Activated naive CD8-positive, alpha-beta T cell treated with anti-CD3 and anti-CD28 coated beads, Interleukin-2, amount 50 U/mL, for 24 hours (primary cell): ENCODE data around the gene TMEM213.

Experiments used
- ATAC-seq: fragments of 150-1000 bp; cut with Tn5 transposase; one replicate; pipeline ENCODE4 v1.10.0; 2021
- DNase-seq: peaks from one replicate; pipeline ENCODE4 v3.0.0; 2021
- H3K27ac Mint-ChIP-seq: one replicate; pipeline ENCODE4 v1.8.0; 2021; ENCODE audit warnings: mild to moderate bottlenecking, mixed read lengths
- H3K27me3 Mint-ChIP-seq: one replicate; pipeline ENCODE4 v1.8.0; 2021; ENCODE audit warnings: mixed read lengths
- H3K36me3 Mint-ChIP-seq: one replicate; pipeline ENCODE4 v1.8.0; 2021; ENCODE audit warnings: low read depth, mixed read lengths
- H3K4me1 Mint-ChIP-seq: one replicate; pipeline ENCODE4 v1.8.0; 2021; ENCODE audit warnings: mixed read lengths
- H3K4me3 Mint-ChIP-seq: one replicate; pipeline ENCODE4 v1.8.0; 2021; ENCODE audit warnings: mild to moderate bottlenecking, moderate library complexity, mixed read lengths
- H3K9me3 Mint-ChIP-seq: one replicate; pipeline ENCODE4 v1.8.0; 2021; ENCODE audit warnings: mixed read lengths

The TMEM213 gene

GRCh38 chr7:138814816-138815332, 17.1 kb downstream of the TMEM213 start:
- ATAC-seq = no peak

GRCh38 chr7:138816650-138817049, 18.9 kb downstream of the TMEM213 start:
- DNase-seq (no peak), ATAC-seq (no peak)
- Mint-ChIP-seq H3K27me3 (no peaks in the 10 kb centered on the region), H3K4me3 (no peak overlapping the region), H3K4me1 (peaks cover 8% of the 10 kb centered on the region), H3K27ac (no peak overlapping the region), H3K9me3 (no peaks in the 10 kb centered on the region), H3K36me3 (no peaks in the 10 kb centered on the region)

More at GRCh38 chr7:138814816-138815332, 17.1 kb downstream of the TMEM213 start:
- H3K9me3 Mint-ChIP-seq = no peaks in the 10 kb centered on the region
- no peaks in the 10 kb centered on the region for H3K36me3 Mint-ChIP-seq
- H3K27me3 Mint-ChIP-seq = no peaks in the 10 kb centered on the region
- H3K4me1 Mint-ChIP-seq = peaks cover 8% of the 10 kb centered on the region
- no peak overlapping the region for H3K4me3 Mint-ChIP-seq
- no peak overlapping the region for H3K27ac Mint-ChIP-seq
- DNase-seq = no peak

GRCh38 chr7:138819625-138820024, 21.8 kb downstream of the TMEM213 start:
- Mint-ChIP-seq H3K36me3 (no peaks in the 10 kb centered on the region), H3K4me1 (no peaks in the 10 kb centered on the region), H3K9me3 (no peaks in the 10 kb centered on the region), H3K27ac (no peak overlapping the region), H3K27me3 (no peaks in the 10 kb centered on the region), H3K4me3 (no peak overlapping the region)
- ATAC-seq (no peak), DNase-seq (no peak)

GRCh38 chr7:138821912-138822311, 24.1 kb downstream of the TMEM213 start:
- Mint-ChIP-seq H3K36me3 (no peaks in the 10 kb centered on the region), H3K4me1 (peaks cover 4% of the 10 kb centered on the region), H3K27me3 (no peaks in the 10 kb centered on the region), H3K4me3 (no peak overlapping the region), H3K27ac (no peak overlapping the region), H3K9me3 (no peaks in the 10 kb centered on the region)
- DNase-seq = no peak
- ATAC-seq = no peak

DNA sequence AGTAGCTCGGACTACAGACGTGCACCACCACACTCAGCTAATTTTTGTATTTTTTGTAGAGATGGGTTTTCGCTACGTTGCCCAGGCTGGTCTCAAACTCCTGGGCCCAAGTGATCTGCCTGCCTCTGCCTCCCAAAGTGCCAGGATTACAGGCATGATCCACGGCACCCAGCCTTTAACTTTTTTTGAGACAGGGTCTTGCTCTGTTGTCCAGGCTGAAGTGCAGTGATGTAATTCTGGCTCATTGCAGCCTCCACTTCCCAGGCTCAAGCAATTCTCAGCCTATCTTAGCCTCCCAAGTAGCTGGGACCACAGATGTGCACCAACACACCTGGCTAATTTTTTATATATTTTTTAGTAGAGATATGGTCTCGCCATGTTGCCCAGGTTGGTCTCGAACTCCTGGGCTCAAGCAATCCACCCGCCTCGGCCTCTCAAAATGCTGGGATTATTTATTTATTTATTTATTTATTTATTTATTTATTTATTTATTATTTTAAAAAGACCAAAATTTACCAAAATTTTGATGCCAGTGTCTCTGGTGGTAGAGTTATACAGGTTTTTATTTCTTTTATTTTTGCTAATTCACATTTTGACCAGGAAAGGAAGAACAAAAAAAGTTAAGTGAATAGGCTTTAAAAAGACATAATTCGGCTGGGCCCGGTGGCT, 25.2 kb downstream of the TMEM213 start:
- Mint-ChIP-seq H3K27me3 (no peaks in the 10 kb centered on the region), H3K9me3 (no peaks in the 10 kb centered on the region), H3K4me1 (peaks cover 4% of the 10 kb centered on the region), H3K27ac (no peak overlapping the region), H3K36me3 (no peaks in the 10 kb centered on the region), H3K4me3 (no peak overlapping the region)
- no peak for ATAC-seq
- no peak for DNase-seq

- no peak for ATAC-seq
- H3K9me3 Mint-ChIP-seq = no peaks in the 10 kb centered on the region
- DNase-seq = no peak
- H3K36me3 Mint-ChIP-seq = no peaks in the 10 kb centered on the region
- H3K4me1 Mint-ChIP-seq = peaks cover 4% of the 10 kb centered on the region
- H3K27me3 Mint-ChIP-seq = no peaks in the 10 kb centered on the region
- no peak overlapping the region for H3K4me3 Mint-ChIP-seq
- no peak overlapping the region for H3K27ac Mint-ChIP-seq
These were observed 27.4 kb downstream of the TMEM213 start for GRCh38 chr7:138825049-138825721.

GRCh38 chr7:138828302-138828701, 30.5 kb downstream of the TMEM213 start:
- Mint-ChIP-seq H3K4me1 (peaks cover 4% of the 10 kb centered on the region), H3K4me3 (no peak overlapping the region), H3K9me3 (no peaks in the 10 kb centered on the region), H3K27me3 (no peaks in the 10 kb centered on the region), H3K27ac (no peak overlapping the region), H3K36me3 (no peaks in the 10 kb centered on the region)
- ATAC-seq (no peak), DNase-seq (no peak)

- Mint-ChIP-seq H3K4me1 (peaks cover 5% of the 10 kb centered on the region), H3K27me3 (peaks cover 1% of the 10 kb centered on the region), H3K4me3 (no peak overlapping the region), H3K27ac (no peak overlapping the region), H3K36me3 (no peaks in the 10 kb centered on the region), H3K9me3 (no peaks in the 10 kb centered on the region)
- DNase-seq = no peak
- no peak for ATAC-seq
These were observed 31.5 kb downstream of the TMEM213 start for GRCh38 chr7:138829335-138829734.

GRCh38 chr7:138832966-138833365, 35.2 kb downstream of the TMEM213 start:
- no peak for DNase-seq
- Mint-ChIP-seq H3K4me1 (peaks cover 5% of the 10 kb centered on the region), H3K36me3 (no peaks in the 10 kb centered on the region), H3K9me3 (no peaks in the 10 kb centered on the region), H3K27ac (no peak overlapping the region), H3K27me3 (peaks cover 3% of the 10 kb centered on the region), H3K4me3 (no peak overlapping the region)
- no peak for ATAC-seq

DNA sequence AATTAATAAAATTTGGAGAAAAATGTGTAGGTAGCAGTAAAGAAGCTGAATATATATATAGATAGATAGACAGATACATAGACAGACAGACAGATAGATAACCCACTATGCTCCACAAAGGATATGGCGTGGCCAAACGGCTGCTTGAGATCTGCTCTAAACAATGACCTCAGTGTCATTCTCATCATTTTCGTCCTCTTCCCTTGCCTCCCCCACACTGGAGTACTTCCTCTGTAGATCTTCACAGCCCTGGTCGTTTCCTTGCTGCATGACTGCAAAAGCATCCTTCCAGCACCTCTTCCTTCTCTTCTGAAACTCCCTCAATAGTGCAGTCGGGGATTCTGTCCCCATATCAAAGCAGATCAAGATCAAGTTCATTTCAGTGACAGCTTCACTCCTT, 35.8 kb downstream of the TMEM213 start:
- no peak overlapping the region for H3K27ac Mint-ChIP-seq
- DNase-seq (no peak), ATAC-seq (no peak)
- H3K4me3 Mint-ChIP-seq = no peak overlapping the region
- peaks cover 5% of the 10 kb centered on the region for H3K4me1 Mint-ChIP-seq
- no peaks in the 10 kb centered on the region for H3K36me3 Mint-ChIP-seq
- peaks cover 3% of the 10 kb centered on the region for H3K27me3 Mint-ChIP-seq
- no peaks in the 10 kb centered on the region for H3K9me3 Mint-ChIP-seq

- Mint-ChIP-seq H3K4me1 (peaks cover 5% of the 10 kb centered on the region), H3K4me3 (no peak overlapping the region)
- peak; percentile 57 for ATAC-seq
These were observed 36.8 kb downstream of the TMEM213 start for GRCh38 chr7:138834583-138834982.

GRCh38 chr7:138835087-138835486, 37.3 kb downstream of the TMEM213 start:
- no peak overlapping the region for H3K27ac Mint-ChIP-seq
- no peaks in the 10 kb centered on the region for H3K9me3 Mint-ChIP-seq
- DNase-seq (no peak), ATAC-seq (no peak)
- H3K4me3 Mint-ChIP-seq = no peak overlapping the region
- H3K4me1 Mint-ChIP-seq = peaks cover 5% of the 10 kb centered on the region
- H3K36me3 Mint-ChIP-seq = no peaks in the 10 kb centered on the region
- peaks cover 3% of the 10 kb centered on the region for H3K27me3 Mint-ChIP-seq

More at GRCh38 chr7:138834583-138834982, 36.8 kb downstream of the TMEM213 start:
- no peaks in the 10 kb centered on the region for H3K9me3 Mint-ChIP-seq
- no peak overlapping the region for H3K27ac Mint-ChIP-seq
- DNase-seq = peak; percentile 2
- H3K36me3 Mint-ChIP-seq = no peaks in the 10 kb centered on the region
- peaks cover 3% of the 10 kb centered on the region for H3K27me3 Mint-ChIP-seq

DNA sequence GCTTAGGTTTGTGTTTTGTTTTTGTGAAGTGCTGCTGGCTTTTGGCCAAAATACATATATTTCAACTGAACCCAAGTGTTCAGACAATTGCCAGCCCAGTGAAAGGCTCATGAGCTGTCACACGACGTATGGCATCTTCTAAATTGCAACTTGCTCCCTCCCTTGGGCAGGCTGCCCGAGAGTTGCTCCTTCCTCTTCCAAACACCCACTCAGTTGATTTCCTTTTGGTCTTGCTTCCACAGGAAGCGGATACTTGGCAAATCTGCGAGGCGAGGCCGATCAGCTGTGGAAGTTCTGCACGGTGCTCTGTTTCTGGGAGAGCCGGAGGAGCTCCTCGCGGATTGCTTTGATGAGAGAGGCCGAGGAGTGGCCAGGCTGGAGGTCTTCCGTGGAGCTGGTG, 39.8 kb downstream of the TMEM213 start:
- peaks cover 3% of the 10 kb centered on the region for H3K27me3 Mint-ChIP-seq
- H3K9me3 Mint-ChIP-seq = no peaks in the 10 kb centered on the region
- H3K27ac Mint-ChIP-seq = no peak overlapping the region
- DNase-seq (no peak), ATAC-seq (no peak)
- H3K4me3 Mint-ChIP-seq = no peak overlapping the region
- no peaks in the 10 kb centered on the region for H3K36me3 Mint-ChIP-seq
- H3K4me1 Mint-ChIP-seq = peaks cover 5% of the 10 kb centered on the region

GRCh38 chr7:138838166-138838565, 40.4 kb downstream of the TMEM213 start:
- peaks cover 3% of the 10 kb centered on the region for H3K27me3 Mint-ChIP-seq
- no peaks in the 10 kb centered on the region for H3K9me3 Mint-ChIP-seq
- DNase-seq (no peak), ATAC-seq (peak; percentile 49)
- no peaks in the 10 kb centered on the region for H3K36me3 Mint-ChIP-seq
- no peak overlapping the region for H3K27ac Mint-ChIP-seq
- no peak overlapping the region for H3K4me3 Mint-ChIP-seq
- H3K4me1 Mint-ChIP-seq = peaks cover 5% of the 10 kb centered on the region

- Mint-ChIP-seq H3K27ac (no peak overlapping the region), H3K4me1 (no peaks in the 10 kb centered on the region), H3K36me3 (no peaks in the 10 kb centered on the region), H3K9me3 (no peaks in the 10 kb centered on the region), H3K4me3 (no peak overlapping the region), H3K27me3 (no peaks in the 10 kb centered on the region)
- ATAC-seq (no peak), DNase-seq (no peak)
These were observed 44.3 kb downstream of the TMEM213 start for GRCh38 chr7:138842111-138842510.
